GM12878 (cell line): ENCODE measurements around the gene DTNBP1.

Experiments
- ATF3 ChIP-seq: IDR thresholded peaks from 2 replicates; pipeline ENCODE4 v1.6.1; 2011; ENCODE audit warnings: low read depth, mild to moderate bottlenecking, low read length, moderate library complexity, borderline replicate concordance; ENCODE audit errors: extremely low read depth
- CTCF ChIP-seq, 3 experiments: IDR thresholded peaks in 2 of 3; conservative IDR thresholded peaks in 1 of 3; 2 replicates each; pipeline ENCODE4 v1.5.1; 2011; ENCODE audit warnings: low read depth in 3 of 3, low read length in 3 of 3, mild to moderate bottlenecking in 3 of 3, control low read depth in 2 of 3, moderate library complexity in 2 of 3, inconsistent platforms in 1 of 3, mixed read lengths in 1 of 3; ENCODE audit not compliant: control insufficient read depth in 2 of 3, insufficient read depth in 1 of 3; ENCODE audit errors: extremely low read depth in 1 of 3
- HDAC6 ChIP-seq: fragments of 200-600 bp; sonication (generic); IDR thresholded peaks from one replicate; pipeline ENCODE4 v1.8.0; 2017; ENCODE audit warnings: antibody characterized with exemption; ENCODE audit not compliant: unreplicated experiment
- NBN ChIP-seq: fragments of 450-650 bp; IDR thresholded peaks from 2 replicates; pipeline ENCODE4 v1.6.1; 2016
- NFIC ChIP-seq: IDR thresholded peaks from 2 replicates; pipeline ENCODE4 v1.6.1; 2012; ENCODE audit warnings: low read depth, mild to moderate bottlenecking, inconsistent platforms, low read length, moderate library complexity
- SIX5 ChIP-seq: IDR thresholded peaks from 2 replicates; pipeline ENCODE4 v1.6.1; 2011; ENCODE audit warnings: mild to moderate bottlenecking, low read depth, low read length, moderate library complexity; ENCODE audit not compliant: severe bottlenecking
- SP1 ChIP-seq: IDR thresholded peaks from one replicate; pipeline ENCODE4 v1.6.1; 2011; ENCODE audit warnings: low read depth, low read length
- TCF7 ChIP-seq: IDR thresholded peaks from 2 replicates; pipeline ENCODE4 v1.6.1; 2014; ENCODE audit warnings: antibody characterized with exemption, borderline replicate concordance
- ZBTB11 ChIP-seq: fragments of 450-650 bp; formaldehyde crosslinking; IDR thresholded peaks from 2 replicates; pipeline ENCODE4 v1.5.0; 2022; ENCODE audit warnings: mild to moderate bottlenecking, missing genetic modification characterization
- TF ChIP-seq, protein P1 (sequence below): IDR thresholded peaks from 2 replicates; pipeline ENCODE4 v1.6.1; 2012; ENCODE audit warnings: low read depth, low read length, improper control_type of control experiment

DNA sequence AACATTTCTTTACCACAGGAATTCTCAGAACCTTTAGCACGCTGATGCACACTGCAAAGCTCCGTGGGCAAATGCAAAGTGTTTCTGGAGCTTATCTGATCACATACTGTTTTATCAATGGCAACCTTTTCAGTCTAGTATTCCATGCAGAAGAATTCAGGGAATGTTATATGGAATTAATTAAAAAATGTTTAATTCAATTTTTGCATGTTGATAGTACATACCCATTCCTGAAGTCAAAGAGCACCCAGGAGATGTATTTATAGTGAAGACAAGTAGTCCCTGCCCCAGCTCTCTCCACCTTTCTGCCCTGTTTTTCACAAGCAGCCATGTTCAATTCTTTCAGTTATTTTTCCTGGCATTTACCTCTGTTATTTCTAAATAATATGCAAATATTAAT lies 55.2 kb downstream of the DTNBP1 start:
- TF ChIP-seq TCF7 (no peak), CTCF (IDR thresholded peaks at IDR 0.05 in 2 of 3, conservative IDR thresholded peaks at IDR 0.05 in 1 of 3; ENCODE audit: control insufficient read depth in 2 of 3, extremely low read depth in 1 of 3, insufficient read depth in 1 of 3, low read depth in 3 of 3, low read length in 3 of 3) (no peak), HDAC6 (no peak), ZBTB11 (CRISPR knock-in tag) (no peak), NFIC (no peak), ATF3 (no peak), SIX5 (no peak), SP1 (no peak), NBN (no peak)
- TF ChIP-seq, protein P1, sequence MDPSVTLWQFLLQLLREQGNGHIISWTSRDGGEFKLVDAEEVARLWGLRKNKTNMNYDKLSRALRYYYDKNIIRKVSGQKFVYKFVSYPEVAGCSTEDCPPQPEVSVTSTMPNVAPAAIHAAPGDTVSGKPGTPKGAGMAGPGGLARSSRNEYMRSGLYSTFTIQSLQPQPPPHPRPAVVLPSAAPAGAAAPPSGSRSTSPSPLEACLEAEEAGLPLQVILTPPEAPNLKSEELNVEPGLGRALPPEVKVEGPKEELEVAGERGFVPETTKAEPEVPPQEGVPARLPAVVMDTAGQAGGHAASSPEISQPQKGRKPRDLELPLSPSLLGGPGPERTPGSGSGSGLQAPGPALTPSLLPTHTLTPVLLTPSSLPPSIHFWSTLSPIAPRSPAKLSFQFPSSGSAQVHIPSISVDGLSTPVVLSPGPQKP, result no peak
